Measurements from ENCODE around the gene BEAN1.

BEAN1 gene

DNA sequence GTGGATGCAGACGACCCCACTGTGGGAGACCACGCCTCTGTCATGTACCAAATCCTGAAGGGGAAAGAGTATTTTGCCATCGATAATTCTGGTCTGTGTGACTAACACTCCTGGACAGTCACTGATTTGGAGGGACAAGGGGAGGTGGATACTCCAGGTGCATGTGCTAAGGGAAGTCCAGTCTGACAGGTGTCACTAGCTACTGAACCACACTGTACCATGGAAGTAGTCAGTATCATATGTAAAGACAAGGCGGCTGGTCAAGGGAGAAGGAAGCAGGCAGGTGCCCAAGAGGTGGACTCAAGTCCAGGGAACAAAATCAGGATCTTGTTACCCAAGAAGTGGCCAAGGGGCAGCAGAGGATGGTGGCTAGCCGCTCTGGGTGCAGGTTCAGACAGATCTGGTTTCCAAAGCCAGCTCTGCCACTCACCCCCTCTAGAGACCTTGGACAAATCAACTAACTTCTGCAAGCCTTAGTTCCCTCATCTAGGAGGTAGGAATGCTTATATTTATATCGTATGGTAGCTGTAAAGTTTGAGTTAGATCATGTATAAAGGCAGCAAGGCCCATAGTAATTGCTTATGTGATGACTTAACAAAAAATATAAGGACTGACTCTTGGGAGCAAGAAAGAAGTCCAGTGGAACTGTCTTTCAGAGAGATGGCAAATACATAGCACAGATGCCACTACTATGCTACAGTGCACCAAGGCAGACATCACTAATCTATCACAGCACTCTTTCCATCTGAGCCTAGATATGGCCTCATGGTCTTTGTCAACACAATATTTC, 38.5 kb upstream of the BEAN1 start:
- H3K4me3 ChIP-seq (ENCODE audit: low read length), result no peak overlapping the region
- DNase-seq (ENCODE audit: low read depth), result no peak
- TF ChIP-seq, protein P1, sequence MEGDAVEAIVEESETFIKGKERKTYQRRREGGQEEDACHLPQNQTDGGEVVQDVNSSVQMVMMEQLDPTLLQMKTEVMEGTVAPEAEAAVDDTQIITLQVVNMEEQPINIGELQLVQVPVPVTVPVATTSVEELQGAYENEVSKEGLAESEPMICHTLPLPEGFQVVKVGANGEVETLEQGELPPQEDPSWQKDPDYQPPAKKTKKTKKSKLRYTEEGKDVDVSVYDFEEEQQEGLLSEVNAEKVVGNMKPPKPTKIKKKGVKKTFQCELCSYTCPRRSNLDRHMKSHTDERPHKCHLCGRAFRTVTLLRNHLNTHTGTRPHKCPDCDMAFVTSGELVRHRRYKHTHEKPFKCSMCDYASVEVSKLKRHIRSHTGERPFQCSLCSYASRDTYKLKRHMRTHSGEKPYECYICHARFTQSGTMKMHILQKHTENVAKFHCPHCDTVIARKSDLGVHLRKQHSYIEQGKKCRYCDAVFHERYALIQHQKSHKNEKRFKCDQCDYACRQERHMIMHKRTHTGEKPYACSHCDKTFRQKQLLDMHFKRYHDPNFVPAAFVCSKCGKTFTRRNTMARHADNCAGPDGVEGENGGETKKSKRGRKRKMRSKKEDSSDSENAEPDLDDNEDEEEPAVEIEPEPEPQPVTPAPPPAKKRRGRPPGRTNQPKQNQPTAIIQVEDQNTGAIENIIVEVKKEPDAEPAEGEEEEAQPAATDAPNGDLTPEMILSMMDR (conservative IDR thresholded peaks at IDR 0.05; ENCODE audit: low read depth, low read length), result no peak

DNA sequence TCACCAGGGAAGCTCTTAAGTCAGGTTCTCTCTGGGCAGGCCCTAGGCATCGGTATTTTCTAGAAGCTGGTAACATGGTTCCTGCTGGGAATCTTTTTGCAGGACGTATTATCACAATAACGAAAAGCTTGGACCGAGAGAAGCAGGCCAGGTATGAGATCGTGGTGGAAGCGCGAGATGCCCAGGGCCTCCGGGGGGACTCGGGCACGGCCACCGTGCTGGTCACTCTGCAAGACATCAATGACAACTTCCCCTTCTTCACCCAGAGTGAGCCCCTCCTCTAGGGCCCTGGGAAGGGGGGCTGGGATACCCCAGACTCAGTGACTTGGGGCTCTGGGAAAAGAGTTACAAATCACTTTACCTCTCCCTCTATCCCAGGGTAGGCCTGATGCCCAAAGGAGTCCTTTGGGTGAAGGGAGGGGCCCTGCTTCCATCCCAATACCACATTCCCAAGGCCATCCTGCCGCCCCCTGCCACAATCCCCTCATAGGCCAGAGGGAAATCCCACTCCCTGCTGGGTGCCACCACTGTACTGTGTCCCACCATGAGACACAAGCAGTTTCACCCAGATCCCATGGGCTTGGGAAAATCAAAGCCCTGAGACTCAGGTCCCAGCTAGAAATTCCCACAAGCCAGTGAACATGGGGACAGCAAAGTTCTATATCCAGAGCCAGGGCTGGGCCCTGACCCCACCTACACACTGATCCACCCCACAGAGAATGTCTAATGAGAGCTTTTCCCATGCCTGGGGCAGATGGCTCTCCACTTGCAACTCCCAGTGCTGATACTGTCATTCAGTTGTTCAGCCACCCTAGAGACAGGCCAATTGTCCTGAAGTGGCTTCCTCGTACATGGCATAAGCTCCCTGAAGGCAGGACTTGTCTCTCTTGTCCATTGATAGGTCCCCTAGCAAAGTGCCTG, 37.6 kb upstream of the BEAN1 start:
- TF ChIP-seq, protein P1 (conservative IDR thresholded peaks at IDR 0.05; ENCODE audit: low read depth, low read length), result no peak

DNA sequence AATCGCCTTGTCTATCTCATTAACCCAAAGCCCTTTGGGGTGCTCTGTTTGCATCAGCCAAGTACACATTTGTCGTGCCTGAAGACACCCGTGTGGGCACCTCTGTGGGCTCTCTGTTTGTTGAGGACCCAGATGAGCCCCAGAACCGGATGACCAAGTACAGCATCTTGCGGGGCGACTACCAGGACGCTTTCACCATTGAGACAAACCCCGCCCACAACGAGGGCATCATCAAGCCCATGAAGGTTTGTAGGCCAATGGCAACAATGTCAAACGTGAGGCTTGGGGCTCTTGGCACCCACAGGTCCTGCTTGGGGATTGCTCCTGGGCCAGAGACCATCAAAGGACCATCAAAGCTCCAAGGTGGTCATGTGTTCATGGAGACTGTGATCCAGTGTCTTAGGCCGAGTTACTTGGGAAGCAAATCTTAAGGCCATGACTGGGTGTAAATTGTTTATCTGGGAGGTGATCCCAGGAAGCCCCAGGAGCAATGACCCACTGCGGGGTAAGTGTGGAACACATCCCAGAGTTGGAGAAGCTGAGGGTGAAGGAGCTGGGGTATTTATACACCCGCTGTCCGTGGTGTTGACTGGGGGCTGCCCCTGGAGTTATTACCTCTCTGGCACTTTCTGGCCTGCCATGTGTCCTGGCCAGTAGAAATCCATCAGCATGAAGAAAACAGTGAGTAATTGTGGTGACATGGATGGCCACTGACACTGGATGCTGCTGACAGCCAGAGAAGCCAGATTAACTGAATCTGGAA, 36.6 kb upstream of the BEAN1 start:
- H3K4me3 ChIP-seq (ENCODE audit: low read length), result no peak overlapping the region
- no peak for DNase-seq (ENCODE audit: low read depth)
- TF ChIP-seq, protein P1 (conservative IDR thresholded peaks at IDR 0.05; ENCODE audit: low read depth, low read length), result no peak

More for the DNA sequence above, 37.6 kb upstream of the BEAN1 start:
- no peak overlapping the region for H3K4me3 ChIP-seq (ENCODE audit: low read length)
- DNase-seq (ENCODE audit: low read depth), result no peak

DNA sequence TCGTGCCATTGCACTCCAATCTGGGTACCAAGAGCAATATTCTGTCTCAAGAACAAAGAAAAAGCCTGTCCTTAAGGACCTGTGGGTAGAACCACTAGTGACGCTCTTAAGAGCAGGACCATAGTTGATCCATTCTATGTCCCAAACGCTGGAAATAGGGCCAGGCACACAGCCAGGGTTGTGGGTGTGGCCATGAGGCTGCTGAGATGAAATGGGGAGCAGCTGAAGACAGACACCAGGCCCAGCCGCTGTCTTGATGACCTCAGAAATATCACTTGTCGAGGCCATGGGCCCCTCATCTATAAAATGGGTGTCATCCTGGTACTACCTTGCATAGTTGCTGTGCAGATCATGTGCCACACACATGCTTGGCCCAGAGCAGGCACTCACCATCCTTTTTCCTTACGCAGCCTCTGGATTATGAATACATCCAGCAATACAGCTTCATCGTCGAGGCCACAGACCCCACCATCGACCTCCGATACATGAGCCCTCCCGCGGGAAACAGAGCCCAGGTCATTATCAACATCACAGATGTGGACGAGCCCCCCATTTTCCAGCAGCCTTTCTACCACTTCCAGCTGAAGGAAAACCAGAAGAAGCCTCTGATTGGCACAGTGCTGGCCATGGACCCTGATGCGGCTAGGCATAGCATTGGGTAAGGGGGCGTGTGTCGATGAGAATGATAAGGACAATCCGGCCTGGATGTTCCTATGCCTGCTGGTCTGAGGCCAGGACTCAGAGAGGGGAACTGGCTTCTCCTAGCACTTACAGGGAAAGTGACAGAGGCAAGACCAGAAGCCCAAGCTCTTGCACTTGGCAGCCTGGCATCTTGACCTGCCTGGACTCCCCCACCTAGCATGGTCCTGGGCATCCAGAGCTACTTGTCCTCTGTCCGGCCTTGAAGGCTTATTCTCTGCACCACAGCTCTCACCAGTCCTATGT, 35.1 kb upstream of the BEAN1 start:
- no peak overlapping the region for H3K4me3 ChIP-seq (ENCODE audit: low read length)
- no peak for DNase-seq (ENCODE audit: low read depth)
- TF ChIP-seq, protein P1 (conservative IDR thresholded peaks at IDR 0.05; ENCODE audit: low read depth, low read length), result no peak

DNA sequence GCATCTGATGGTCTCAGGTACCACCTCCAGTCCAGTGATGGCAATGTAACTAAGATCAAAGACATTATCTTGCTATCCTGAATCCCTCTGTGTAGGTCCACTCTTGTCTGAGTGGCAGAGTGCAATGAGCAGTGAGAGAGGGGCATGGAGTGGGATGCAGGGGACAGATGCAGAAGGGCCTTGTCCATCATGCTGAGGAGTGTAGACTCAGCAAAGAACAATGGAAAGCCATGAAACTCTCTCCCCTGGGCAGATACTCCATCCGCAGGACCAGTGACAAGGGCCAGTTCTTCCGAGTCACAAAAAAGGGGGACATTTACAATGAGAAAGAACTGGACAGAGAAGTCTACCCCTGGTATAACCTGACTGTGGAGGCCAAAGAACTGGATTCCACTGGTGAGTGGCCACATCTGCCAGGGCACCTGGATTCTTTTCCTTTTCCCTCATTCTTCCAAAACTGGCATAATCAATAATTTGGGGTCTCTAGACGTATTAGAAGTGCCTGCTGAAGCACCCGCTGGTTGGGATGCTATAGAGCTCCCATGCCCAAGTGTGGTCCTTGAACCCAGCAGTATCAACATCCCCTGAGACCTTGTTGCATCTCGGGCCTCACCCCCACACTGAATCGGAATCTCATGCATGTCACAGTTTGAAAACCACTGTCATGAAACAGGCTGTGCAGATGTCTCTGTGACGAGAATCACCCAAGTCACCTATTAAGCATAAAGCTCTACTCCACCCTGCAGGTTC, 31.1 kb upstream of the BEAN1 start:
- TF ChIP-seq, protein P1 (conservative IDR thresholded peaks at IDR 0.05; ENCODE audit: low read depth, low read length), result no peak
- H3K4me3 ChIP-seq (ENCODE audit: low read length), result no peak overlapping the region
- no peak for DNase-seq (ENCODE audit: low read depth)
